ENCODE measurements around the gene MYMK.

Gene MYMK

GRCh38 chr9:133470988-133471387 lies 53.8 kb downstream of the MYMK start:
- DNase-seq (ENCODE audit: low read depth in 1 of 2, low spot score in 1 of 2): no peak

- no peak for DNase-seq (ENCODE audit: low read depth in 1 of 2, low spot score in 1 of 2)
Observed at GRCh38 chr9:133470427-133470924, 54.3 kb downstream of the MYMK start.

- DNase-seq (ENCODE audit: low read depth in 1 of 2, low spot score in 1 of 2): no peak
Observed at GRCh38 chr9:133468777-133469421, 55.9 kb downstream of the MYMK start.

- DNase-seq (ENCODE audit: low read depth in 1 of 2, low spot score in 1 of 2): no peak
Observed at GRCh38 chr9:133468374-133468773, 56.4 kb downstream of the MYMK start.

- DNase-seq (ENCODE audit: low read depth in 1 of 2, low spot score in 1 of 2): no peak
Observed at GRCh38 chr9:133467101-133467500, 57.7 kb downstream of the MYMK start.

GRCh38 chr9:133465984-133466383 lies 58.8 kb downstream of the MYMK start:
- no peak for DNase-seq (ENCODE audit: low read depth in 1 of 2, low spot score in 1 of 2)

GRCh38 chr9:133464638-133465037 lies 60.1 kb downstream of the MYMK start:
- DNase-seq (ENCODE audit: low read depth in 1 of 2, low spot score in 1 of 2): no peak
